ENCODE data around the gene RECK.

RECK gene

GRCh38 chr9:36163786-36164170, 127.1 kb downstream of the RECK start:
- no peak overlapping the region for H3K4me2 ChIP-seq (ENCODE audit: low read depth, low read length, poor library complexity, severe bottlenecking)
- H3F3A ChIP-seq (ENCODE audit: low read depth) = no peaks in the 10 kb centered on the region
- no peaks in the 10 kb centered on the region for H3K9me3 ChIP-seq (ENCODE audit: insufficient read depth, low read depth, low read length)
- no peaks in the 10 kb centered on the region for H3K36me3 ChIP-seq (ENCODE audit: insufficient read depth, low read length)
- no peaks in the 10 kb centered on the region for H3K4me1 ChIP-seq (ENCODE audit: insufficient read depth, low read length, poor library complexity, severe bottlenecking)
- no peak overlapping the region for H3K9ac ChIP-seq (ENCODE audit: low read depth, low read length, poor library complexity, severe bottlenecking)
- H3K79me2 ChIP-seq (ENCODE audit: insufficient read depth, low read length) = no peaks in the 10 kb centered on the region
- H3K9me2 ChIP-seq (replicated peaks; ENCODE audit: low read depth, low read length) = no peaks in the 10 kb centered on the region
- no peak overlapping the region for H3K4me3 ChIP-seq (ENCODE audit: low read length, poor library complexity, severe bottlenecking)
- H4K20me1 ChIP-seq (ENCODE audit: insufficient read depth, low read length, poor library complexity, severe bottlenecking) = no peaks in the 10 kb centered on the region
- H3K27me3 ChIP-seq (ENCODE audit: insufficient read depth, low read length, poor library complexity, severe bottlenecking) = no peaks in the 10 kb centered on the region
- H2AFZ ChIP-seq (ENCODE audit: low read length) = no peak overlapping the region
- TF ChIP-seq CTCF (conservative IDR thresholded peaks at IDR 0.05; ENCODE audit: low read length) = no peak
- no peak for TF ChIP-seq EZH2phosphoT487 (IDR thresholded peaks at IDR 0.05; ENCODE audit: borderline replicate concordance)

- H3K9me3 ChIP-seq (ENCODE audit: insufficient read depth, low read depth, low read length) = no peaks in the 10 kb centered on the region
- H3K4me1 ChIP-seq (ENCODE audit: insufficient read depth, low read length, poor library complexity, severe bottlenecking) = no peaks in the 10 kb centered on the region
- no peak overlapping the region for H2AFZ ChIP-seq (ENCODE audit: low read length)
- no peak overlapping the region for H3K4me2 ChIP-seq (ENCODE audit: low read depth, low read length, poor library complexity, severe bottlenecking)
- no peaks in the 10 kb centered on the region for H3K27me3 ChIP-seq (ENCODE audit: insufficient read depth, low read length, poor library complexity, severe bottlenecking)
- no peak for TF ChIP-seq CTCF (conservative IDR thresholded peaks at IDR 0.05; ENCODE audit: low read length)
- TF ChIP-seq EZH2phosphoT487 (IDR thresholded peaks at IDR 0.05; ENCODE audit: borderline replicate concordance) = no peak
- H3K9ac ChIP-seq (ENCODE audit: low read depth, low read length, poor library complexity, severe bottlenecking) = no peak overlapping the region
- no peaks in the 10 kb centered on the region for H3F3A ChIP-seq (ENCODE audit: low read depth)
- no peaks in the 10 kb centered on the region for H3K9me2 ChIP-seq (replicated peaks; ENCODE audit: low read depth, low read length)
- no peaks in the 10 kb centered on the region for H4K20me1 ChIP-seq (ENCODE audit: insufficient read depth, low read length, poor library complexity, severe bottlenecking)
- no peaks in the 10 kb centered on the region for H3K36me3 ChIP-seq (ENCODE audit: insufficient read depth, low read length)
- no peaks in the 10 kb centered on the region for H3K79me2 ChIP-seq (ENCODE audit: insufficient read depth, low read length)
- no peak overlapping the region for H3K4me3 ChIP-seq (ENCODE audit: low read length, poor library complexity, severe bottlenecking)
Measured at GRCh38 chr9:36164372-36164771, 127.7 kb downstream of the RECK start.

GRCh38 chr9:36164989-36165388, 128.3 kb downstream of the RECK start:
- Histone ChIP-seq H3K27me3 (ENCODE audit: insufficient read depth, low read length, poor library complexity, severe bottlenecking) (no peaks in the 10 kb centered on the region), H3F3A (ENCODE audit: low read depth) (no peaks in the 10 kb centered on the region), H3K4me2 (ENCODE audit: low read depth, low read length, poor library complexity, severe bottlenecking) (no peak overlapping the region), H3K9me2 (replicated peaks; ENCODE audit: low read depth, low read length) (no peaks in the 10 kb centered on the region), H3K4me1 (ENCODE audit: insufficient read depth, low read length, poor library complexity, severe bottlenecking) (no peaks in the 10 kb centered on the region), H3K9me3 (ENCODE audit: insufficient read depth, low read depth, low read length) (no peaks in the 10 kb centered on the region), H4K20me1 (ENCODE audit: insufficient read depth, low read length, poor library complexity, severe bottlenecking) (no peaks in the 10 kb centered on the region), H3K9ac (ENCODE audit: low read depth, low read length, poor library complexity, severe bottlenecking) (no peak overlapping the region), H3K36me3 (ENCODE audit: insufficient read depth, low read length) (no peaks in the 10 kb centered on the region), H3K4me3 (ENCODE audit: low read length, poor library complexity, severe bottlenecking) (no peak overlapping the region), H3K79me2 (ENCODE audit: insufficient read depth, low read length) (no peaks in the 10 kb centered on the region), H2AFZ (ENCODE audit: low read length) (no peak overlapping the region)
- no peak for TF ChIP-seq EZH2phosphoT487 (IDR thresholded peaks at IDR 0.05; ENCODE audit: borderline replicate concordance)

GRCh38 chr9:36165826-36166167, 129.1 kb downstream of the RECK start:
- H3K9me2 ChIP-seq (replicated peaks; ENCODE audit: low read depth, low read length) = no peaks in the 10 kb centered on the region
- no peaks in the 10 kb centered on the region for H3K9me3 ChIP-seq (ENCODE audit: insufficient read depth, low read depth, low read length)
- no peak overlapping the region for H3K4me3 ChIP-seq (ENCODE audit: low read length, poor library complexity, severe bottlenecking)
- H3K79me2 ChIP-seq (ENCODE audit: insufficient read depth, low read length) = no peaks in the 10 kb centered on the region
- TF ChIP-seq CTCF (conservative IDR thresholded peaks at IDR 0.05; ENCODE audit: low read length) (no peak), EZH2phosphoT487 (IDR thresholded peaks at IDR 0.05; ENCODE audit: borderline replicate concordance) (no peak)
- H3K4me1 ChIP-seq (ENCODE audit: insufficient read depth, low read length, poor library complexity, severe bottlenecking) = no peaks in the 10 kb centered on the region
- no peak overlapping the region for H3K9ac ChIP-seq (ENCODE audit: low read depth, low read length, poor library complexity, severe bottlenecking)
- no peaks in the 10 kb centered on the region for H3K27me3 ChIP-seq (ENCODE audit: insufficient read depth, low read length, poor library complexity, severe bottlenecking)
- H3F3A ChIP-seq (ENCODE audit: low read depth) = no peaks in the 10 kb centered on the region
- H2AFZ ChIP-seq (ENCODE audit: low read length) = no peak overlapping the region
- no peak overlapping the region for H3K4me2 ChIP-seq (ENCODE audit: low read depth, low read length, poor library complexity, severe bottlenecking)
- no peaks in the 10 kb centered on the region for H3K36me3 ChIP-seq (ENCODE audit: insufficient read depth, low read length)
- H4K20me1 ChIP-seq (ENCODE audit: insufficient read depth, low read length, poor library complexity, severe bottlenecking) = no peaks in the 10 kb centered on the region
